ENCODE results near the gene EDC4. TPM values are rescaled to one million over a fixed set of nuclear protein-coding genes. Genes with fewer than 3 reads are reported as not detected.
"Not testable (repeated sequence)": the region's sequence is repeated elsewhere in the genome, so short reads cannot be mapped to it uniquely, and the experiment has no call there.

EDC4 gene, protein sequence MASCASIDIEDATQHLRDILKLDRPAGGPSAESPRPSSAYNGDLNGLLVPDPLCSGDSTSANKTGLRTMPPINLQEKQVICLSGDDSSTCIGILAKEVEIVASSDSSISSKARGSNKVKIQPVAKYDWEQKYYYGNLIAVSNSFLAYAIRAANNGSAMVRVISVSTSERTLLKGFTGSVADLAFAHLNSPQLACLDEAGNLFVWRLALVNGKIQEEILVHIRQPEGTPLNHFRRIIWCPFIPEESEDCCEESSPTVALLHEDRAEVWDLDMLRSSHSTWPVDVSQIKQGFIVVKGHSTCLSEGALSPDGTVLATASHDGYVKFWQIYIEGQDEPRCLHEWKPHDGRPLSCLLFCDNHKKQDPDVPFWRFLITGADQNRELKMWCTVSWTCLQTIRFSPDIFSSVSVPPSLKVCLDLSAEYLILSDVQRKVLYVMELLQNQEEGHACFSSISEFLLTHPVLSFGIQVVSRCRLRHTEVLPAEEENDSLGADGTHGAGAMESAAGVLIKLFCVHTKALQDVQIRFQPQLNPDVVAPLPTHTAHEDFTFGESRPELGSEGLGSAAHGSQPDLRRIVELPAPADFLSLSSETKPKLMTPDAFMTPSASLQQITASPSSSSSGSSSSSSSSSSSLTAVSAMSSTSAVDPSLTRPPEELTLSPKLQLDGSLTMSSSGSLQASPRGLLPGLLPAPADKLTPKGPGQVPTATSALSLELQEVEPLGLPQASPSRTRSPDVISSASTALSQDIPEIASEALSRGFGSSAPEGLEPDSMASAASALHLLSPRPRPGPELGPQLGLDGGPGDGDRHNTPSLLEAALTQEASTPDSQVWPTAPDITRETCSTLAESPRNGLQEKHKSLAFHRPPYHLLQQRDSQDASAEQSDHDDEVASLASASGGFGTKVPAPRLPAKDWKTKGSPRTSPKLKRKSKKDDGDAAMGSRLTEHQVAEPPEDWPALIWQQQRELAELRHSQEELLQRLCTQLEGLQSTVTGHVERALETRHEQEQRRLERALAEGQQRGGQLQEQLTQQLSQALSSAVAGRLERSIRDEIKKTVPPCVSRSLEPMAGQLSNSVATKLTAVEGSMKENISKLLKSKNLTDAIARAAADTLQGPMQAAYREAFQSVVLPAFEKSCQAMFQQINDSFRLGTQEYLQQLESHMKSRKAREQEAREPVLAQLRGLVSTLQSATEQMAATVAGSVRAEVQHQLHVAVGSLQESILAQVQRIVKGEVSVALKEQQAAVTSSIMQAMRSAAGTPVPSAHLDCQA (N-terminal part only)
- polyA plus RNA-seq (ENCODE audit: insufficient read length) = 107 TPM

DNA sequence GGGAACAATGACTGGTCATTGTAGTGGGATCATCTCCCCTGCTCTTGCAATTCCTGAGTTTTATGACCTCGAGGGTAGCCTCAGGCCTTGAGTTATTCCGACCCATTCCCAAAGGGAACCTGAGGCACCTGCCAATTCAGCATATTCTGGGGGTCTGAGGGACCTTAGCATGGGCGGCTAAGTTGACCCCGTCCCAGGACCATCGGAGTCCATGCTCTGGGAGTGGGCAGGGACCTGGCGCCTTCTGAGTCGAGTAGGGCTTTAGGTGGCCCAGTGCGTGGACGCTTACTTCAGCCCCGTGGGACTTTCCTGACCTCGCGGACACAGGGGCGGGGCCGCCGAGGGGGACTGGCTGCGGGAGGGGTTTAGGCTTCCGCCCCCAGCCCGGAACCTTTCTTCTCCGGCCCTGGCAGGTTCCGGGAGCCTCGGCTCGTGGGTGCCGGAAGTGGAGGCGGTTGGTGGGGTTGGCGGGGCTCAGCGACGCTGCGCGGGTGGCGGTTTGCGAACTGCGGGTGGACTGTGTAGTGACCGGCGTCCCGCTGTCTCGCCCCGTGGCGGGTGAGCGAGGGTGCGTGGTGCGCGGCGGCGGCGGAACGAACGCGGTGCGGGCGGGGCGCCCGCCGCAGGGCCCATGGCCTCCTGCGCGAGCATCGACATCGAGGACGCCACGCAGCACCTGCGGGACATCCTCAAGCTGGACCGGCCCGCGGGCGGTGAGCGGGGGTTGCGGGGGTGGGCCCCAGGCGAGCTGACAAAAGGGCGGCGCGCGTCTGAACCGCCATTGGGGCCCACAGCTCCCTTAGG, at the start of gene EDC4:
EDC4 (plus strand) TSS at position 422 of the 804 bp plus-strand sequence; CDS start at position 632, 210 bp downstream.
- DNase-seq (ENCODE audit: low read depth) = no peak

DNA sequence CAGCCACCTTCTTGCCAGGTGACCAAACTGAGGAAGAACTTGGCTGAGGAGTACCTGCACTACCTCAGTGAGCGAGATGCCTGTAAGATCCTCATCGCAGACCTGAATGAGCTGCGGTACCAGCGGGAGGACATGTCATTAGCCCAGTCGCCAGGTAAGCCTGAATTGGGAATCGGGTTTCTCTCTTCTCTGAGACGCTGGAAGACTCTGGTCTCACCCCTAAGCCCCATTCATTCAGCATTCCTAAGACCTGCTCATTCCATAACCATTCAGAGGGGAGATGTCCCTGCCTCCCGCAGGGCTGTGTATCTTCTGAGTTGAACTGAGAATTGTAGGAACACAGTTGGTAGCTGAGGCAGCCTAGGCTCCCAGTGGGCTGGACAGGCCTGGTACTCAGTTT, 47.7 kb upstream of the EDC4 start:
- DNase-seq (ENCODE audit: low read depth) = no peak

DNA sequence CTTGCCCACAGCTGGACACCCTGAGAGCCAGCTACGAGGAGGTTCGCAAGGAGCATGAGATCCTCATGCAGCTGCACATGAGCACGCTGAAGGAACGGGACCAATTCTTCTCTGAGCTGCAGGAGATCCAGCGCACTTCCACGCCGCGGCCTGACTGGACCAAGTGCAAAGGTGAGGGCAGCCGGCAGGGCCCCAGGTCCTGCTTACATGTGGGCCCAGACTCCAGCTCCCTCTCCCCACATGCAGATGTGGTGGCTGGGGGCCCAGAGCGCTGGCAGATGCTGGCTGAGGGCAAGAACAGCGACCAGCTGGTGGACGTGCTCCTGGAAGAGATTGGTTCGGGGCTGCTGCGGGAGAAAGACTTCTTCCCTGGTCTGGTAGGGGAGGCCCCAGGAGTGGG, 46.9 kb upstream of the EDC4 start:
- no peak for DNase-seq (ENCODE audit: low read depth)

DNA sequence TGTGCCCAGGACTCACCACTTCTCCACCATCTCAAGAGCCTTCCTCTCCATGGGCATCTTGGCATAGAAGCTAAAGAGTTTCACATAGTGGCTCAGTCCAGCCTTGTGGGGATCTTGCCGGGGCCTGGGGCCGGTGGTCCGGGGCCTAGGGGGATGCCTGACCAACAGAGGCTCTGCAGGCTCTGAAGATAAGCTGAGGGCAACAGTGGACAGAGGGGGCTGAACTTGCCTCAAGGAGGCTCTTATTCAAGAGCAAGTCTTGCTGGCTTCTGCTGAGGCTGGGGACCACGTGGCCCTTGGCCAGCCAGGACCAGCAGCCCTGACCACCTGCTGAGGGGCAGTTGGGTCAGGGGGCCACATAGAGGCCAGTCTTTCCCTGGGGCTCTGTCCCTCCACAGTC, 44.2 kb upstream of the EDC4 start:
- DNase-seq (ENCODE audit: low read depth) = no peak

DNA sequence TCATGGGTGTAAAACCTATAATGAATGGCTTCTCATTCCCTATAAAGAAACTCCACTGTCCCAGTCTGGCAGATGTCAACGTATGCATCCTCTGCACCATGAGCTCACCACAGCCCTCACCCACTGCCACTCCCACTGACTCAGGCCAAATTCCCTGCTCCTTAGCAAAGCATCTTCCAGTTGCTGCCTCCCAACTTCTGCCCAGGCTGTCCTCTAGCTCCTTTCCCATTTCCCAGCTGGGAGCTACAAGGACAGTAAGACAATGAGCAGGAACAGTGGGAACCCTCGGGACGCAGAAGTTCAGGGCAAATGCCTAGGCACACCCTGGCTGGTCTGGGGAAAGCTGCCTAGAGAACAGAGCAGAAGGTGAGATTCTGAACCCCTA, 39.8 kb upstream of the EDC4 start:
- no peak for DNase-seq (ENCODE audit: low read depth)

DNA sequence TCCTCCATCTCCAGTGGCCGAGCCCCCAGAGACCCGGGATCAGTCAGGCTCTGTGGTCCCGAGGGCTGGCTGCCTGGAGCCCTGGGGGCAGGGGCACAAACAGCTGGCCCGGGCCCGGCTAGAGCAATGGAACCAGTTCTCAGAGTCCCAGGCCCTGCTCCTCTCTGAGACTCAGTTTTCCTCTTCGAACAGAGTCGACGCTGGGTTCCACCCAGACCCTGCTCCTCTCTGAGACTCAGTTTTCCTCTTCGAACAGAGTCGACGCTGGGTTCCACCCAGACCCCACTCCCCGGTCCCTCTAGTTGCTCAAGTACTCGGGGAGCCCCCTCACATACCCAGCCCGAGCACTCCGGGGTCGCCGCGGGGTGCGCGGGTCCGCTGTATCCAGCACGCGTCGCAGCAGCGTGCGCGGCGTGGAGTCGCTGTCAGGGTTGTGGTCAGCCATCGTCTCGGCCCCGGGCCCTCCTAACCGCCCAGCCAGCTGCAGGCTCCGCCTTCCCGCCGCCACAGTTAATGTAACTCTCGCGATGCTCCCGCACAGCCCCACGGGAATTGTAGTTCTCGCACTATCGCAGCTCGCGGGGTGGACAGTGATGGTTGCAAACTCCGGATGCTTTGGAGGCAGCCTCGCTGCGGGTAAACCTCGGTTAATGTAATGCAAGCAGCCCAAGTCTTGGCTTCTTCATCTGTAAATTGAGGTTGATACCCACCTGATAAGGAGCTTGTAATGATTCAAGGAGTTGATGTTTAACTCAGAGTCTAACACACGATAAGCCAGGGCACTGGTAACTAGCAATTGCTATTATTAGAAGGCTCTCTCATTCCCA, 39.2 kb upstream of the EDC4 start:
- DNase-seq (ENCODE audit: low read depth) = peak; percentile 90

DNA sequence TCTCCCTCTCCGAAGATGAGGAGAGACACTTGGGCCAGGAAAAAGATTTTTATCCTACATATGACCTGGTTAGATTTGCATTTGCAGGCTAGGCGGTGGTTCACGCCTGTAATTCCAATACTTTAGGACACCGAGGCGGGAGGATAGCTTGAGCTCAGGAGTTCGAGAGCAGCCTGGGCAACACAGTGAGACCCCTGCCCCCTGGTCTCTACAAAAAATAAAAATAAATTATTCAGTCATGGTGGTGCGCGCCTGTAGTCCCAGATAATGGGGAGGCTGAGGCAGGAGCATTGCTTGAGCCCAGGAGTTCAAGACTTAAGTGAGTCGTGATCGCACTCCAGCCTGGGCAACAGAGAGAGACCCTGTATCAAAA, 38.6 kb upstream of the EDC4 start:
- DNase-seq (ENCODE audit: low read depth) = no peak

DNA sequence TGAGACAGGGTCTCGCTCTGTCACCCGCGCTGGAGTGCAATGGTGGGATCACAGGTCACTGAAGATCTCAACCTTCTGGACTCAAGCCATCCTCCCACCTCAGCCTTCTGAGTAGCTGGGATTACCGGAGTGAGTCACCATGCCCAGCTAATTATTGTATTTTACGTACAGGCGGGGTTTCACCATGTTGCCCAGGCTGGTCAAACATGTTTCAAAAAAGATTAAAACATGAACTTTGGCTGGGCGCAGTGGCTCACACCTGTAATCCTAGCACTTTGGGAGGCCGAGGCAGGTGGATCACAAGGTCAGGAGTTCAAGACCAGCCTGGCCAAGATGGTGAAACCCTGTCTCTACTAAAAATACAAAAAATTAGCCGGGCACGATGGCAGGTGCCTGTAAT, 35.7 kb upstream of the EDC4 start:
- DNase-seq (ENCODE audit: low read depth) = not testable (repeated sequence)

DNA sequence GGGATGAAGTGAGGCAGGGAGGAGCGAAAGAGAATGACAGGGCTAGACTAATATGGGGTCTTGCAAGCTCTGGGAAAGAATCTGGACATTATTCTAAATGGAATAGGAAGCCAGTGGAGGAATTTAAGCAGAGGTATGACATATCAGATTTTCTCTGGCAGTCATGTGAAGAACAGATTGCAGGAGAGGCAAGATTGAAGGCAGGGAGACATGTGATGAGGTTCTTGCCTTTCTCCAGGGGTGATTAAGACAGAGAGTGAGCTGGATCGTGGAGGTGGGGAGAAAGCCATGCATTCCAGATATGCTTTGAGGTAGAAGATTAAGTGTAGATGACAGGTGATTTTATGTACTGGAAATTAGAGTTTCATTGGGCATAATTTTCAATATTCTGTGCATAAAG, 35.0 kb upstream of the EDC4 start:
- DNase-seq (ENCODE audit: low read depth) = no peak

DNA sequence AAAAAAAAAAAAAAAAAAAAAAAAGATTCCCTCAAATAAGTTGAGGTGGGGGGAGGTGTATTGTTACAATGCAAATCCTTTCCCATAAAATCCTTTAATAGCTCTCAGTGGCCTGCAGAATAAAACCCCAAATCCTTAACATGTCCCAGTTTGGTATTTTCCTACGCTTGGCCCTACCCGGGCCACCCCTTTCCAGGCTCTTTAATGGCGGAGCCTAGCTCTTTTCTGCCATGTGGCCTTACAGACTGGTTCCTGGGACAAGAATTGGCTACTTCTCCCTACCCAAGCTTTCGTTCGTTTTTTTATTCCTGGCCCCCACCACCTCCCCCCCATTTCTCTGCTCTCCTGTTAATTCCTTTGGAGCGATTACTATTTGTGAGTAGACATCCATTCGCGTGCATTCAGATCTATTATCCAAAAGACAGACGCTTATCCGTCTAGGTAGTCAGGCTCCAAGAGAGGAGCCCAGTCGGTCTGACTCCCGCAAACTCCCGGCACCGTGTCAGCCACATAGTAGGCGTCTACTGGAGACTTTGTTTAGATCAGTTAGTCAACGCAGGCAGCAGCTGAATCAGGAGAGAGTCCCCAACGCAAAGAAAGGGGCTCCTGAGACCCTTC, 31.5 kb upstream of the EDC4 start:
- no peak for DNase-seq (ENCODE audit: low read depth)

DNA sequence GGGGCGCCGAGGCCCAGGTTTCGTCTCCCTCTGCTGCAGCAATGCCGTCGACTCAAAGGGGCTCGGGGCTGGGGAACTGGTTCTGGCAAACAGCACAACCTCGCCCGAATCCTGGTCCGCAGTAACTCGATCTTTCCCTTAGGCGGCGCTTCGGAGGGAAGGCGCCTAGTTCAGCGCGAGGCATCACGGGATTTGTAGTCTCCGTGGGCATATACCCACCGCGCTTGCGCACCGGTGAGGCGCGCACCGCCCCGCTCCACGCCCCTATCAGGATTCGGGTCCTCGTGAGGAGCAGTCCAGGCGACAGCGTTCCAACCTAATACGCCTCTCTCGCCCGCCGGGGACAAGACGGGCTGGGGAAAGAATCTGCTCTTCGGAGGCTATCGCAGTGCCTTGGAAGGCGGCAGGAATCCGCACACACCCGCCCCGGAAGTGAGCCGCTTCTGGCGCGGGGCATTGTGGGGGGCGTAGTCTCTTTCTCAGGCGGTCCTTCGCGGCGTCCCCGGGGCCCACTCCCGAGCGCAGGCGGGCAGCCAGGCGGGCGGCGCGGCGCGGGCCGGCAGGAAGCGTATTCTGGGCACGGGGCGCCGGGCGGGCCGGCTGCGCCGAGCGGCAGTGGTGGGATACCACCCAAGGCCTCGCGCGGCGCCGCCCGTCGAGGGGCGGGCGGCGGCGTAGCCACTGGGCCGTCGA, 30.9 kb upstream of the EDC4 start, which contains the start of gene THAP11:
THAP11 (plus strand) TSS at position 505 of the 693 bp plus-strand sequence. CDS start 235 bp downstream, outside the sequence.
- DNase-seq (ENCODE audit: low read depth) = peak; percentile 90

DNA sequence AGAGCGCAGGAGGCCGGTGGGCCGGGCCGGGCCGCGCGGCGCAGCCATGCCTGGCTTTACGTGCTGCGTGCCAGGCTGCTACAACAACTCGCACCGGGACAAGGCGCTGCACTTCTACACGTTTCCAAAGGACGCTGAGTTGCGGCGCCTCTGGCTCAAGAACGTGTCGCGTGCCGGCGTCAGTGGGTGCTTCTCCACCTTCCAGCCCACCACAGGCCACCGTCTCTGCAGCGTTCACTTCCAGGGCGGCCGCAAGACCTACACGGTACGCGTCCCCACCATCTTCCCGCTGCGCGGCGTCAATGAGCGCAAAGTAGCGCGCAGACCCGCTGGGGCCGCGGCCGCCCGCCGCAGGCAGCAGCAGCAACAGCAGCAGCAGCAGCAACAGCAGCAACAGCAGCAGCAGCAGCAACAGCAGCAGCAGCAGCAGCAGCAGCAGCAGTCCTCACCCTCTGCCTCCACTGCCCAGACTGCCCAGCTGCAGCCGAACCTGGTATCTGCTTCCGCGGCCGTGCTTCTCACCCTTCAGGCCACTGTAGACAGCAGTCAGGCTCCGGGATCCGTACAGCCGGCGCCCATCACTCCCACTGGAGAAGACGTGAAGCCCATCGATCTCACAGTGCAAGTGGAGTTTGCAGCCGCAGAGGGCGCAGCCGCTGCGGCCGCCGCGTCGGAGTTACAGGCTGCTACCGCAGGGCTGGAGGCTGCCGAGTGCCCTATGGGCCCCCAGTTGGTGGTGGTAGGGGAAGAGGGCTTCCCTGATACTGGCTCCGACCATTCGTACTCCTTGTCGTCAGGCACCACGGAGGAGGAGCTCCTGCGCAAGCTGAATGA, 30.1 kb upstream of the EDC4 start:
- no peak for DNase-seq (ENCODE audit: low read depth)

DNA sequence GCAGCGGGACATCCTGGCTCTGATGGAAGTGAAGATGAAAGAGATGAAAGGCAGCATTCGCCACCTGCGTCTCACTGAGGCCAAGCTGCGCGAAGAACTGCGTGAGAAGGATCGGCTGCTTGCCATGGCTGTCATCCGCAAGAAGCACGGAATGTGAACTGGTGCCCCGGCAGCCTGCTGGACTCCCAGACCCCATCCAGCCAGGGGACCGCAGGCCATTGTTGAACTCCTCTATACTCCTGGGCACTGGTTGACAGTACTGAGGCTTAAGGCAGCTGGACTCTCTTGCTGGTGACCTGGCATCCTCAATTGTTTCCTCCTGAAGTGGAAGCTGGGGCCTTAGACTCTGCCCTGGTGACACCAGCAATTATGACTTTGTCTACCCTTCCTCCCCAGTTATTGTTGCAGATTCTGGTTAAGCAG, 29.5 kb upstream of the EDC4 start:
- DNase-seq (ENCODE audit: low read depth) = no peak

DNA sequence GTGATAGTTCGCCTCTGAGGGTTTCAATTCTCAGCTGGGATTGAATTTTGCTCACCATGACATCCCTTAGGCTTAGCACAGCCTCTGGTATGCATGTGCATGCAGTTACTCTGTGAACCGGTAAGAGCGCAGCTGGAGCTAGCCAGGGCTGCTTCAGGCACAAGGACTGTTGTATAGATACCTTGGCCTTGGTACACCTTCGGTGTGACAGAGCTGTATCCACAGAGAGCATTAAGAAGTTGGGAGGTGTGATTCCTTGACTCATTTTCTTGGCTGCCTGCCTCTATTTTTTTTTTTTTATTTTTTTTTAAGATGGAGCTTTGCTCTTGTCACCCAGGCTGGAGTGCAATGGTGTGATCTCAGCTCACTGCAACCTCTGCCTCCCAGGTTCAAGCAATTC, 28.4 kb upstream of the EDC4 start:
- no peak for DNase-seq (ENCODE audit: low read depth)

DNA sequence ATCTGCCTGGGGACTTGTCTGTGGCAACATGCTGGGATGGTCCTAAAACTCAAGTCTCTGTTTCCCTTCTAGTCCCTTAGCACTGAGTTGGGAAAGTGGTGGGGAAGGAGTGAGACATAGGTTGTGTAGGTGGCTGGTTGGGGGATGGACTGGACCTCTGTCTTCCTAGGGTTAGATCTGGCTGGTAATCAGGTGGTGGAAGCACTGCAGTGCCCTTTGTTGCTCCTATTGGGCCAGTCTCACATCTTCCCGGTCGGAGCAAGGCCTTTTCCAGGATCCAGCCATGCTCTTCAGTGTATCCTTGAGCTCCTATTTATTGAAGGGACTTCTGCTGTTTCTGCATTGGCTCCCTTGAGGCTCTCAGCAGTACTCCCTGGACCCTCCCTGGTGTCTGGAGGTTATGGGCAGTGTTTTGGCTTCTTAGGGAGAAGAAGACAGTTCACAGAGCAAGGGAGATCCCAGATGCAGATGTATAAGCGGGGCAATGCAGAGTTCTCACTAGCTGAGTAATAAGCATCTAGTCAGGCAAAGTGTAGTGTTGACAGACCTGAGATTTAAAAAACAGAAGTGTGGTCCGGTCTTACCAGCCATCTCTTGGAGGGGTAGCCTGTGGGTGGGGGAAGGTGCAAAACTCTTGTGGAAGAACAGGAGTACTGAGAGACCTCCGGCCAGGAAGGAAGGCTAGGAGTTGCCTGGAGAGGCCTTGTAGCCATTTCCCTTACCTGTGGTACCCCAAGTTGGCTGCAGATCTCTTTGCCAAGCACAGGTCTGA, 27.4 kb upstream of the EDC4 start:
- DNase-seq (ENCODE audit: low read depth) = no peak

DNA sequence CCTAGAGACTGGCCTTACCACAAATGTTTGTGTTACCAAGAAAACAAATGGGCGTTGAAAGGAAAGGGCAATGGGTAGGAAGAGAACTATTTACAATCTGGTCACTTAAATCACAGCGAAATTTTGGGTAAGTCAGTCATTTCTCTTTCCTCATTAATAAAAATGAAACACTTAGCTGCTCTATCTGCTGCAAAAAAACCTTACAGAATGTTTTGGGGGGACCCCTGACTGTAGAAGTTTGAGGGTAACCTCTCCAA, 26.9 kb upstream of the EDC4 start:
- no peak for DNase-seq (ENCODE audit: low read depth)

DNA sequence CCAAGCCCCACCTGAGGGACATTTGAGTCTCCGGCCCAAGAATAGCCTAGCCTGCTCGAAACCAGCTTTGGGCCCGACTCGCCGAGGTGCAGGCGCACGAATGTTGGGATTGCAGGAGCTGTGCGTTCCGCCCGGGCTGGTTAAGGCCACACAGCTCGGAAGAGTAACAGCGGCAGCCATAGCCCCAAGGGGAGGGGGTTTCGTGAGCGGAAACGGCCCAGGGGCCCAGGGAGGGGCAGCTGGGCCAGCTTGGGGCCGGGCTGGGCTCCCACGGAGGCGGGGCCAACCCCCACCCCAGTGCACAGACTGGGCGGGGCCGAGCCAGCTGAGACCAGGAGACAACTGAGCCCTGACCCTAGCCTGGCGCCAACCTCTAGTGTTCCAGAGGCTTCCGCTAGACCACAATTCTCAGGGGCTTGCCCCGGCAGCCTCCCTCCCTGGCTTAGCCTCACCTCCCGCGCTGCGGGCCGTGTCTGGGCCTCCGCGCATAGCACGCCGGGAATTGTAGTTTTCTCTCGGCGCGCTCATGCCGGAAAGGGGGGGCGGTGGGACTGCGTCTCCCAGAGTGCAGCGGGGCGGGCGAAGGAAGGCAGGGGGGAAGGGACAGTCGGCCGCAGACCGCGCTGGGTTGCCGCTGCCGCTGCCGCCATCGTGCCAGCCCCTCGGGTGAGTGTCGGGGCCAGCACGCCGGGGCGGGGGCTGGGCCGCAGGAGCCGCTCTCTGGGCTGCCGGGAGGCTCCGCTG, 26.4 kb upstream of the EDC4 start, which contains the start of gene NUTF2:
NUTF2 (plus strand) TSS at position 614 of the 744 bp plus-strand sequence. CDS start 18,198 bp downstream, outside the sequence.
- DNase-seq (ENCODE audit: low read depth) = peak; percentile 72

All from forelimb muscle (tissue), 1 donor.